Measurements from ENCODE around the gene RPIA. TPM values are rescaled to one million over a fixed set of nuclear protein-coding genes. Genes with fewer than 3 reads are reported as not detected.

RPIA gene
- total and polyA plus RNA-seq, 5 donors from 2014 or later, result 24.2 to 51.9 (median 42.3) TPM

- Histone ChIP-seq H3K36me3 (ENCODE audit: control insufficient read depth, insufficient read depth, low read length) (peaks cover 28% of the 10 kb centered on the region), H3K27ac (ENCODE audit: insufficient read depth, low read length, poor library complexity, severe bottlenecking) (no peak overlapping the region), H3K27me3 (ENCODE audit: control insufficient read depth, insufficient read depth, low read length) (no peaks in the 10 kb centered on the region), H3K9me3 (ENCODE audit: control insufficient read depth in 2 of 2, low read length in 2 of 2) (no peaks in the 10 kb centered on the region), H3K4me3 (ENCODE audit: low read depth, low read length) (no peak overlapping the region), H3K4me1 (ENCODE audit: control insufficient read depth, insufficient read depth, low read length, poor library complexity, severe bottlenecking) (peaks cover 15% of the 10 kb centered on the region)
- DNase-seq, result no peak
- Mint-ChIP-seq H3K4me3 (no peak overlapping the region), H3K27me3 (no peaks in the 10 kb centered on the region), H3K4me1 (peaks cover 11 to 45% (median 40%) of the 10 kb centered on the region in 4 donors), H3K27ac (peak overlapping the region in 2 of 3 donors; percentile 5 to 47), H3K36me3 (peaks cover 34% of the 10 kb centered on the region), H3K9me3 (no peaks in the 10 kb centered on the region)
- ATAC-seq (ENCODE audit: low read depth in 2 of 2), result no peak
Observed at GRCh38 chr2:88698498-88699233, 7.2 kb downstream of the RPIA start.

- ATAC-seq (ENCODE audit: low read depth in 2 of 2), result no peak
- Mint-ChIP-seq H3K27ac (no peak overlapping the region), H3K27me3 (no peaks in the 10 kb centered on the region), H3K4me1 (peaks cover 0 to 26% (median 16%) of the 10 kb centered on the region in 4 donors), H3K36me3 (peaks cover 40% of the 10 kb centered on the region), H3K4me3 (no peak overlapping the region), H3K9me3 (peaks cover 0 to 5% (median 0%) of the 10 kb centered on the region in 7 donors)
- Histone ChIP-seq H3K4me3 (ENCODE audit: low read depth, low read length) (no peak overlapping the region), H3K36me3 (ENCODE audit: control insufficient read depth, insufficient read depth, low read length) (peaks cover 17% of the 10 kb centered on the region), H3K27me3 (ENCODE audit: control insufficient read depth, insufficient read depth, low read length) (no peaks in the 10 kb centered on the region), H3K27ac (ENCODE audit: insufficient read depth, low read length, poor library complexity, severe bottlenecking) (no peak overlapping the region), H3K4me1 (ENCODE audit: control insufficient read depth, insufficient read depth, low read length, poor library complexity, severe bottlenecking) (no peaks in the 10 kb centered on the region), H3K9me3 (ENCODE audit: control insufficient read depth in 2 of 2, low read length in 2 of 2) (no peaks in the 10 kb centered on the region)
- DNase-seq, result no peak
Observed at GRCh38 chr2:88707003-88707402, 15.5 kb downstream of the RPIA start.

GRCh38 chr2:88709181-88709631, 17.7 kb downstream of the RPIA start:
- H3K4me1 Mint-ChIP-seq, result peaks cover 0 to 30% (median 19%) of the 10 kb centered on the region in 4 donors
- peaks cover 30% of the 10 kb centered on the region for H3K36me3 Mint-ChIP-seq
- no peak overlapping the region for H3K27ac ChIP-seq (ENCODE audit: insufficient read depth, low read length, poor library complexity, severe bottlenecking)
- DNase-seq (no peak), ATAC-seq (ENCODE audit: low read depth in 2 of 2) (no peak)
- no peak overlapping the region for H3K27ac Mint-ChIP-seq
- no peaks in the 10 kb centered on the region for H3K27me3 Mint-ChIP-seq
- no peaks in the 10 kb centered on the region for H3K4me1 ChIP-seq (ENCODE audit: control insufficient read depth, insufficient read depth, low read length, poor library complexity, severe bottlenecking)
- H3K27me3 ChIP-seq (ENCODE audit: control insufficient read depth, insufficient read depth, low read length), result no peaks in the 10 kb centered on the region
- H3K4me3 ChIP-seq (ENCODE audit: low read depth, low read length), result no peak overlapping the region
- peaks cover 7% of the 10 kb centered on the region for H3K36me3 ChIP-seq (ENCODE audit: control insufficient read depth, insufficient read depth, low read length)
- H3K9me3 ChIP-seq (ENCODE audit: control insufficient read depth in 2 of 2, low read length in 2 of 2), result no peaks in the 10 kb centered on the region
- no peak overlapping the region for H3K4me3 Mint-ChIP-seq
- peaks cover 0 to 3% (median 0%) of the 10 kb centered on the region in 7 donors for H3K9me3 Mint-ChIP-seq

GRCh38 chr2:88711289-88711688, 19.8 kb downstream of the RPIA start:
- H3K4me3 ChIP-seq (ENCODE audit: low read depth, low read length), result no peak overlapping the region
- Mint-ChIP-seq H3K9me3 (peaks cover 0 to 1% (median 0%) of the 10 kb centered on the region in 7 donors), H3K27ac (no peak overlapping the region), H3K4me1 (peaks cover 0 to 30% (median 20%) of the 10 kb centered on the region in 4 donors), H3K36me3 (peaks cover 13% of the 10 kb centered on the region), H3K27me3 (no peaks in the 10 kb centered on the region), H3K4me3 (no peak overlapping the region)
- H3K27ac ChIP-seq (ENCODE audit: insufficient read depth, low read length, poor library complexity, severe bottlenecking), result no peak overlapping the region
- no peaks in the 10 kb centered on the region for H3K9me3 ChIP-seq (ENCODE audit: control insufficient read depth in 2 of 2, low read length in 2 of 2)
- no peaks in the 10 kb centered on the region for H3K4me1 ChIP-seq (ENCODE audit: control insufficient read depth, insufficient read depth, low read length, poor library complexity, severe bottlenecking)
- H3K36me3 ChIP-seq (ENCODE audit: control insufficient read depth, insufficient read depth, low read length), result peaks cover 3% of the 10 kb centered on the region
- no peak for ATAC-seq (ENCODE audit: low read depth in 2 of 2)
- H3K27me3 ChIP-seq (ENCODE audit: control insufficient read depth, insufficient read depth, low read length), result no peaks in the 10 kb centered on the region
- DNase-seq, result no peak

- Histone ChIP-seq H3K27ac (ENCODE audit: insufficient read depth, low read length, poor library complexity, severe bottlenecking) (no peak overlapping the region), H3K27me3 (ENCODE audit: control insufficient read depth, insufficient read depth, low read length) (no peaks in the 10 kb centered on the region), H3K4me3 (ENCODE audit: low read depth, low read length) (no peak overlapping the region), H3K9me3 (ENCODE audit: control insufficient read depth in 2 of 2, low read length in 2 of 2) (no peaks in the 10 kb centered on the region), H3K4me1 (ENCODE audit: control insufficient read depth, insufficient read depth, low read length, poor library complexity, severe bottlenecking) (no peaks in the 10 kb centered on the region), H3K36me3 (ENCODE audit: control insufficient read depth, insufficient read depth, low read length) (peaks cover 3% of the 10 kb centered on the region)
- H3K4me3 Mint-ChIP-seq, result no peak overlapping the region
- peaks cover 0 to 2% (median 0%) of the 10 kb centered on the region in 7 donors for H3K9me3 Mint-ChIP-seq
- ATAC-seq (ENCODE audit: low read depth in 2 of 2) (no peak), DNase-seq (no peak)
- H3K27me3 Mint-ChIP-seq, result no peaks in the 10 kb centered on the region
- no peak overlapping the region for H3K27ac Mint-ChIP-seq
- H3K4me1 Mint-ChIP-seq, result peaks cover 0 to 30% (median 20%) of the 10 kb centered on the region in 4 donors
- H3K36me3 Mint-ChIP-seq, result peaks cover 16% of the 10 kb centered on the region
Observed at GRCh38 chr2:88711897-88712296, 20.4 kb downstream of the RPIA start.

- Histone ChIP-seq H3K27me3 (ENCODE audit: control insufficient read depth, insufficient read depth, low read length) (no peaks in the 10 kb centered on the region), H3K36me3 (ENCODE audit: control insufficient read depth, insufficient read depth, low read length) (no peaks in the 10 kb centered on the region), H3K4me3 (ENCODE audit: low read depth, low read length) (no peak overlapping the region), H3K4me1 (ENCODE audit: control insufficient read depth, insufficient read depth, low read length, poor library complexity, severe bottlenecking) (no peaks in the 10 kb centered on the region), H3K9me3 (ENCODE audit: control insufficient read depth in 2 of 2, low read length in 2 of 2) (peaks cover 0 to 2% of the 10 kb centered on the region in 2 experiments), H3K27ac (ENCODE audit: insufficient read depth, low read length, poor library complexity, severe bottlenecking) (no peak overlapping the region)
- Mint-ChIP-seq H3K36me3 (peaks cover 21% of the 10 kb centered on the region), H3K27me3 (no peaks in the 10 kb centered on the region), H3K4me3 (peak overlapping the region in 1 of 4 donors; percentile 14), H3K9me3 (peaks cover 0 to 6% (median 0%) of the 10 kb centered on the region in 7 donors), H3K4me1 (peaks cover 0 to 26% (median 20%) of the 10 kb centered on the region in 4 donors), H3K27ac (peak overlapping the region in 1 of 3 donors; percentile 13)
- DNase-seq (no peak), ATAC-seq (ENCODE audit: low read depth in 2 of 2) (no peak)
Observed at GRCh38 chr2:88713408-88713807, 21.9 kb downstream of the RPIA start.

- DNase-seq, result no peak
- Mint-ChIP-seq H3K4me1 (peaks cover 0 to 21% (median 18%) of the 10 kb centered on the region in 4 donors), H3K27ac (no peak overlapping the region), H3K9me3 (peaks cover 0 to 6% (median 0%) of the 10 kb centered on the region in 7 donors), H3K4me3 (no peak overlapping the region), H3K36me3 (peaks cover 21% of the 10 kb centered on the region), H3K27me3 (no peaks in the 10 kb centered on the region)
- Histone ChIP-seq H3K9me3 (ENCODE audit: control insufficient read depth in 2 of 2, low read length in 2 of 2) (peaks cover 0 to 5% of the 10 kb centered on the region in 2 experiments), H3K27me3 (ENCODE audit: control insufficient read depth, insufficient read depth, low read length) (no peaks in the 10 kb centered on the region), H3K36me3 (ENCODE audit: control insufficient read depth, insufficient read depth, low read length) (no peaks in the 10 kb centered on the region), H3K4me3 (ENCODE audit: low read depth, low read length) (no peak overlapping the region), H3K27ac (ENCODE audit: insufficient read depth, low read length, poor library complexity, severe bottlenecking) (no peak overlapping the region), H3K4me1 (ENCODE audit: control insufficient read depth, insufficient read depth, low read length, poor library complexity, severe bottlenecking) (no peaks in the 10 kb centered on the region)
- no peak for ATAC-seq (ENCODE audit: low read depth in 2 of 2)
Observed at GRCh38 chr2:88714667-88715066, 23.2 kb downstream of the RPIA start.

- Mint-ChIP-seq H3K27me3 (no peaks in the 10 kb centered on the region), H3K27ac (no peak overlapping the region), H3K36me3 (peaks cover 20% of the 10 kb centered on the region), H3K4me3 (no peak overlapping the region), H3K4me1 (peaks cover 5 to 13% (median 9%) of the 10 kb centered on the region in 4 donors), H3K9me3 (peaks cover 0 to 6% (median 3%) of the 10 kb centered on the region in 7 donors)
- Histone ChIP-seq H3K27ac (ENCODE audit: insufficient read depth, low read length, poor library complexity, severe bottlenecking) (no peak overlapping the region), H3K9me3 (ENCODE audit: control insufficient read depth in 2 of 2, low read length in 2 of 2) (peaks cover 0 to 5% of the 10 kb centered on the region in 2 experiments), H3K4me1 (ENCODE audit: control insufficient read depth, insufficient read depth, low read length, poor library complexity, severe bottlenecking) (no peaks in the 10 kb centered on the region), H3K27me3 (ENCODE audit: control insufficient read depth, insufficient read depth, low read length) (no peaks in the 10 kb centered on the region), H3K36me3 (ENCODE audit: control insufficient read depth, insufficient read depth, low read length) (no peaks in the 10 kb centered on the region), H3K4me3 (ENCODE audit: low read depth, low read length) (no peak overlapping the region)
- no peak for DNase-seq
- ATAC-seq (ENCODE audit: low read depth in 2 of 2), result no peak
Observed at GRCh38 chr2:88720399-88720798, 28.9 kb downstream of the RPIA start.
